H9 (cell line): ENCODE data around the gene GLRX2. TPM values are rescaled to one million over a fixed set of nuclear protein-coding genes. Genes with fewer than 3 reads are reported as not detected.

Source experiments
- DNase-seq: peaks from one replicate; pipeline ENCODE4 v3.0.0-alpha.2; 2017
- H2AFZ ChIP-seq: one replicate; pipeline ENCODE4 v1.6.1; 2013; ENCODE audit warnings: mild to moderate bottlenecking, low read length, control low read depth, moderate library complexity
- H2AK5ac ChIP-seq: 2 replicates; pipeline ENCODE4 v1.6.1; 2013; ENCODE audit warnings: low read length, control low read depth, mixed read lengths; ENCODE audit not compliant: insufficient read length
- H2BK120ac ChIP-seq: one replicate; pipeline ENCODE4 v1.6.1; 2013; ENCODE audit warnings: low read depth, mild to moderate bottlenecking, low read length, control low read depth, inconsistent platforms; ENCODE audit not compliant: poor library complexity, severe bottlenecking
- H2BK12ac ChIP-seq: 2 replicates; pipeline ENCODE4 v1.6.1; 2013; ENCODE audit warnings: low read length, control low read depth, mixed read lengths, low read depth; ENCODE audit not compliant: insufficient read length
- H2BK15ac ChIP-seq: 2 replicates; pipeline ENCODE4 v1.6.1; 2013; ENCODE audit warnings: low read depth, low read length, control low read depth
- H2BK20ac ChIP-seq: one replicate; pipeline ENCODE4 v1.6.1; 2013; ENCODE audit warnings: low read depth, mild to moderate bottlenecking, low read length, control low read depth, inconsistent platforms; ENCODE audit not compliant: poor library complexity, severe bottlenecking
- H2BK5ac ChIP-seq: 2 replicates; pipeline ENCODE4 v1.6.1; 2013; ENCODE audit warnings: low read length, control low read depth, mixed read lengths; ENCODE audit not compliant: insufficient read length
- H3K14ac ChIP-seq: 2 replicates; pipeline ENCODE4 v1.6.1; 2013; ENCODE audit warnings: low read length, control low read depth; ENCODE audit not compliant: insufficient read depth
- H3K18ac ChIP-seq: 2 replicates; pipeline ENCODE4 v1.6.1; 2013; ENCODE audit warnings: low read depth, mild to moderate bottlenecking, mixed read lengths, low read length, control low read depth; ENCODE audit not compliant: insufficient read length
- H3K23ac ChIP-seq: 2 replicates; pipeline ENCODE4 v1.6.1; 2013; ENCODE audit warnings: low read length, control low read depth, mixed read lengths, low read depth; ENCODE audit not compliant: insufficient read length
- H3K23me2 ChIP-seq: 2 replicates; pipeline ENCODE4 v1.6.1; 2013; ENCODE audit warnings: low read depth, mild to moderate bottlenecking, mixed read lengths, low read length, control low read depth; ENCODE audit not compliant: insufficient read length, poor library complexity, severe bottlenecking
- H3K27ac ChIP-seq: 2 replicates; pipeline ENCODE4 v1.5.1; 2013; ENCODE audit warnings: low read length, control low read depth, mixed read lengths, low read depth; ENCODE audit not compliant: insufficient read length
- H3K27me3 ChIP-seq: 2 replicates; pipeline ENCODE4 v1.6.1; 2013; ENCODE audit warnings: low read length, control low read depth, inconsistent platforms; ENCODE audit not compliant: insufficient read depth
- H3K4ac ChIP-seq: 2 replicates; pipeline ENCODE4 v1.6.1; 2013; ENCODE audit warnings: low read depth, mild to moderate bottlenecking, control low read depth, inconsistent platforms, low read length, moderate library complexity
- H3K4me1 ChIP-seq: 2 replicates; pipeline ENCODE4 v1.6.1; 2013; ENCODE audit warnings: low read length, control low read depth, inconsistent platforms; ENCODE audit not compliant: insufficient read depth
- H3K4me2 ChIP-seq: 2 replicates; pipeline ENCODE4 v1.6.1; 2013; ENCODE audit warnings: low read length, control low read depth, mixed read lengths; ENCODE audit not compliant: insufficient read length, insufficient read depth
- H3K56ac ChIP-seq: 2 replicates; pipeline ENCODE4 v1.6.1; 2013; ENCODE audit warnings: low read depth, mild to moderate bottlenecking, mixed read lengths, low read length, control low read depth; ENCODE audit not compliant: insufficient read length
- H3K79me1 ChIP-seq: 2 replicates; pipeline ENCODE4 v1.6.1; 2013; ENCODE audit warnings: low read depth, mild to moderate bottlenecking, moderate library complexity, low read length, control low read depth, inconsistent platforms; ENCODE audit not compliant: insufficient read depth, poor library complexity, severe bottlenecking
- H3K79me2 ChIP-seq: 2 replicates; pipeline ENCODE4 v1.6.1; 2013; ENCODE audit warnings: low read length, control low read depth, inconsistent platforms; ENCODE audit not compliant: insufficient read depth
- H3K9ac ChIP-seq: 2 replicates; pipeline ENCODE4 v1.6.1; 2013; ENCODE audit warnings: low read length, control low read depth, mixed read lengths; ENCODE audit not compliant: insufficient read length; ENCODE audit errors: extremely low read depth
- H3K9me3 ChIP-seq: one replicate; pipeline ENCODE4 v1.6.1; 2013; ENCODE audit warnings: low read depth, low read length, inconsistent platforms; ENCODE audit not compliant: control insufficient read depth
- H3T11ph ChIP-seq: one replicate; pipeline ENCODE4 v1.6.1; 2013; ENCODE audit warnings: mild to moderate bottlenecking, low read length, control low read depth, inconsistent platforms
- H4K20me1 ChIP-seq: one replicate; pipeline ENCODE4 v1.6.1; 2013; ENCODE audit not compliant: control insufficient read depth, insufficient read length, insufficient read depth
- H4K5ac ChIP-seq: 2 replicates; pipeline ENCODE4 v1.6.1; 2013; ENCODE audit warnings: low read depth, mild to moderate bottlenecking, mixed read lengths, low read length, control low read depth; ENCODE audit not compliant: insufficient read length
- H4K8ac ChIP-seq: replicated peaks from 2 replicates; pipeline ENCODE4 v1.6.1; 2013; ENCODE audit warnings: low read length, control low read depth, mixed read lengths, low read depth; ENCODE audit not compliant: insufficient read length
- H4K91ac ChIP-seq: 2 replicates; pipeline ENCODE4 v1.6.1; 2013; ENCODE audit warnings: low read depth, mild to moderate bottlenecking, moderate library complexity, mixed read lengths, low read length, control low read depth; ENCODE audit not compliant: insufficient read length
- H3K27ac Mint-ChIP-seq, 3 experiments: 2 replicates in 2 of 3; 3 replicates in 1 of 3; pipeline ENCODE4 v1.8.0; 2020 to 2021; ENCODE audit warnings: mixed read lengths in 3 of 3, mild to moderate bottlenecking in 1 of 3, moderate library complexity in 1 of 3
- H3K27me3 Mint-ChIP-seq: 2 replicates; pipeline ENCODE4 v1.8.0; 2021; ENCODE audit warnings: low read depth, mild to moderate bottlenecking, moderate library complexity, mixed read lengths
- H3K36me3 Mint-ChIP-seq, 3 experiments: 2 replicates in 2 of 3; 3 replicates in 1 of 3; pipeline ENCODE4 v1.8.0; 2020 to 2021; ENCODE audit warnings: low read depth in 3 of 3, mixed read lengths in 3 of 3; ENCODE audit not compliant: insufficient read depth in 1 of 3
- H3K4me1 Mint-ChIP-seq, 2 experiments: 2 replicates each; pipeline ENCODE4 v1.8.0; 2020; ENCODE audit warnings: mixed read lengths in 2 of 2
- H3K4me3 Mint-ChIP-seq, 2 experiments: 2 replicates in 1 of 2; 3 replicates in 1 of 2; pipeline ENCODE4 v1.8.0; 2020 to 2021; ENCODE audit warnings: mild to moderate bottlenecking in 2 of 2, mixed read lengths in 2 of 2, moderate library complexity in 1 of 2
- H3K9me3 Mint-ChIP-seq, 2 experiments: 2 replicates in 1 of 2; 3 replicates in 1 of 2; pipeline ENCODE4 v1.8.0; 2020; ENCODE audit warnings: mild to moderate bottlenecking in 2 of 2, mixed read lengths in 2 of 2, moderate library complexity in 1 of 2
- CTCF ChIP-seq: fragments of 200-600 bp; sonication (generic); conservative IDR thresholded peaks from 3 replicates; pipeline ENCODE4 v1.8.0; 2021; ENCODE audit warnings: antibody characterized with exemption, mild to moderate bottlenecking
- WGBS: extraction: QIAGEN DNeasy Blood & Tissue Kit; methylation state at CpG from one replicate; pipeline ENCODE4 v1.1.7; 2013; ENCODE audit warnings: missing lambda C conversion rate, low lambda C conversion rate, mixed read lengths; ENCODE audit not compliant: insufficient read length; ENCODE audit errors: extremely low coverage; 5-methylcytosine and 5-hydroxymethylcytosine counted together
- total RNA-seq: library from RNA; stranded (reverse); gene quantifications from 2 replicates; pipeline ENCODE4 v1.2.1, GENCODE V29; 2021

The GLRX2 gene
- total RNA-seq, 1 experiment from 2014 or later = 10.1 TPM

GRCh38 chr1:193118803-193119730, 13.9 kb upstream of the GLRX2 start:
- Histone ChIP-seq H3K23me2 (no peaks in the 10 kb centered on the region), H2AFZ (no peak overlapping the region), H3K79me2 (peaks cover 10% of the 10 kb centered on the region; the same call in 1 of the 2 replicates), H4K8ac (no peak overlapping the region), H3K4me1 (no peaks in the 10 kb centered on the region; the same call in 1 of the 2 replicates), H3K9me3 (no peaks in the 10 kb centered on the region), H3K9ac (no peak overlapping the region), H3K14ac (no peak overlapping the region), H3K18ac (no peak overlapping the region), H3T11ph (no peak overlapping the region), H3K27ac (no peak overlapping the region), H3K4me2 (no peak overlapping the region), H2BK15ac (no peak overlapping the region), H3K79me1 (no peaks in the 10 kb centered on the region), H3K23ac (no peak overlapping the region), H2BK5ac (no peak overlapping the region), H3K4ac (no peak overlapping the region), H2BK120ac (no peak overlapping the region), H2BK20ac (no peak overlapping the region), H4K20me1 (no peaks in the 10 kb centered on the region), H3K27me3 (no peaks in the 10 kb centered on the region), H4K91ac (no peak overlapping the region), H2AK5ac (no peak overlapping the region), H4K5ac (no peak overlapping the region), H3K56ac (no peak overlapping the region), H2BK12ac (no peak overlapping the region)
- no peak for DNase-seq
- H3K36me3 Mint-ChIP-seq = no peaks in the 10 kb centered on the region
- no peak overlapping the region for H3K4me3 Mint-ChIP-seq
- H3K27ac Mint-ChIP-seq = no peak overlapping the region
- no CpG with 5 or more reads among the region's 4 CpGs for WGBS
- H3K27me3 Mint-ChIP-seq = peaks cover 11% of the 10 kb centered on the region
- H3K4me1 Mint-ChIP-seq = peaks cover 16 to 20% of the 10 kb centered on the region in 2 experiments
- TF ChIP-seq CTCF = no peak
- no peaks in the 10 kb centered on the region for H3K9me3 Mint-ChIP-seq
